Neuron (in vitro differentiated cells): Measurements from ENCODE around the gene DDI1.

Experiments used
- H2AFZ ChIP-seq: one replicate; pipeline ENCODE4 v1.6.1; 2013; ENCODE audit warnings: low read depth, mild to moderate bottlenecking, inconsistent platforms, low read length, moderate library complexity
- H3K27me3 ChIP-seq: one replicate; pipeline ENCODE4 v1.6.1; 2013; ENCODE audit warnings: low read length; ENCODE audit not compliant: insufficient read depth
- H3K36me3 ChIP-seq: one replicate; pipeline ENCODE4 v1.6.1; 2013; ENCODE audit warnings: low read length; ENCODE audit not compliant: insufficient read depth
- H3K4me1 ChIP-seq: one replicate; pipeline ENCODE4 v1.6.1; 2013; ENCODE audit warnings: low read length; ENCODE audit not compliant: insufficient read depth
- H3K4me3 ChIP-seq: 2 replicates; pipeline ENCODE4 v1.5.1; 2013; ENCODE audit warnings: mild to moderate bottlenecking, low read length, moderate library complexity
- H3K9me3 ChIP-seq: one replicate; pipeline ENCODE4 v1.6.1; 2013; ENCODE audit warnings: low read length

DDI1 gene

GRCh38 chr11:104073950-104074705 lies 37.7 kb downstream of the DDI1 start:
- Histone ChIP-seq H3K4me1 (no peaks in the 10 kb centered on the region), H3K27me3 (no peaks in the 10 kb centered on the region), H3K4me3 (no peak overlapping the region)

GRCh38 chr11:104075091-104075490 lies 38.7 kb downstream of the DDI1 start:
- no peaks in the 10 kb centered on the region for H3K36me3 ChIP-seq
- no peaks in the 10 kb centered on the region for H3K4me1 ChIP-seq
- H3K4me3 ChIP-seq = no peak overlapping the region
- no peak overlapping the region for H2AFZ ChIP-seq
- no peaks in the 10 kb centered on the region for H3K27me3 ChIP-seq
- no peaks in the 10 kb centered on the region for H3K9me3 ChIP-seq

More at GRCh38 chr11:104073950-104074705, 37.7 kb downstream of the DDI1 start:
- H3K9me3 ChIP-seq = no peaks in the 10 kb centered on the region
- no peaks in the 10 kb centered on the region for H3K36me3 ChIP-seq
- no peak overlapping the region for H2AFZ ChIP-seq

- H3K27me3 ChIP-seq = no peaks in the 10 kb centered on the region
- no peaks in the 10 kb centered on the region for H3K4me1 ChIP-seq
- H3K9me3 ChIP-seq = no peaks in the 10 kb centered on the region
- H2AFZ ChIP-seq = no peak overlapping the region
- no peaks in the 10 kb centered on the region for H3K36me3 ChIP-seq
- no peak overlapping the region for H3K4me3 ChIP-seq
Measured at GRCh38 chr11:104075706-104076105, 39.3 kb downstream of the DDI1 start.

GRCh38 chr11:104076455-104076854 lies 40.0 kb downstream of the DDI1 start:
- Histone ChIP-seq H3K9me3 (no peaks in the 10 kb centered on the region), H3K27me3 (no peaks in the 10 kb centered on the region), H2AFZ (no peak overlapping the region), H3K4me1 (no peaks in the 10 kb centered on the region), H3K4me3 (no peak overlapping the region), H3K36me3 (no peaks in the 10 kb centered on the region)

- Histone ChIP-seq H3K9me3 (no peaks in the 10 kb centered on the region), H3K4me3 (no peak overlapping the region), H3K36me3 (no peaks in the 10 kb centered on the region), H3K27me3 (no peaks in the 10 kb centered on the region), H3K4me1 (no peaks in the 10 kb centered on the region), H2AFZ (no peak overlapping the region)
Measured at GRCh38 chr11:104078245-104078644, 41.8 kb downstream of the DDI1 start.

GRCh38 chr11:104078995-104079394 lies 42.6 kb downstream of the DDI1 start:
- Histone ChIP-seq H3K4me3 (no peak overlapping the region), H3K4me1 (no peaks in the 10 kb centered on the region), H2AFZ (no peak overlapping the region), H3K36me3 (no peaks in the 10 kb centered on the region), H3K9me3 (no peaks in the 10 kb centered on the region), H3K27me3 (no peaks in the 10 kb centered on the region)

- no peaks in the 10 kb centered on the region for H3K9me3 ChIP-seq
- H3K4me1 ChIP-seq = no peaks in the 10 kb centered on the region
- H3K4me3 ChIP-seq = no peak overlapping the region
- no peaks in the 10 kb centered on the region for H3K27me3 ChIP-seq
- no peak overlapping the region for H2AFZ ChIP-seq
- H3K36me3 ChIP-seq = no peaks in the 10 kb centered on the region
Measured at GRCh38 chr11:104086621-104087020, 50.2 kb downstream of the DDI1 start.
